Measurements from ENCODE around the gene ODF2.
"Not testable (repeated sequence)": the region's sequence is repeated elsewhere in the genome, so short reads cannot be mapped to it uniquely, and the experiment has no call there.

Gene ODF2

GRCh38 chr9:128455849-128456612 is at the start of gene ODF2:
Gene ODF2 (plus strand): TSS chr9:128456006. CDS start chr9:128456092, 86 bp downstream.
- peak; percentile 97 for DNase-seq (ENCODE audit: low spot score)

GRCh38 chr9:128406848-128407391 is 48.9 kb upstream of the ODF2 start:
- no peak for DNase-seq (ENCODE audit: low spot score)

GRCh38 chr9:128408963-128409431 is 46.8 kb upstream of the ODF2 start:
- no peak for DNase-seq (ENCODE audit: low spot score)

GRCh38 chr9:128409450-128409849 is 46.4 kb upstream of the ODF2 start:
- no peak for DNase-seq (ENCODE audit: low spot score)

GRCh38 chr9:128409978-128410377 is 45.8 kb upstream of the ODF2 start:
- DNase-seq (ENCODE audit: low spot score), result no peak

- DNase-seq (ENCODE audit: low spot score), result no peak
Observed at GRCh38 chr9:128411364-128412119, 44.3 kb upstream of the ODF2 start.

GRCh38 chr9:128412120-128412790 is 43.6 kb upstream of the ODF2 start:
- DNase-seq (ENCODE audit: low spot score), result peak; percentile 19

- DNase-seq (ENCODE audit: low spot score), result not testable (repeated sequence)
Observed at GRCh38 chr9:128413728-128414127, 42.1 kb upstream of the ODF2 start.

GRCh38 chr9:128414461-128414860 is 41.3 kb upstream of the ODF2 start:
- DNase-seq (ENCODE audit: low spot score), result no peak

- no peak for DNase-seq (ENCODE audit: low spot score)
Observed at GRCh38 chr9:128415281-128415680, 40.5 kb upstream of the ODF2 start.

- DNase-seq (ENCODE audit: low spot score), result no peak
Observed at GRCh38 chr9:128416014-128416413, 39.8 kb upstream of the ODF2 start.

- no peak for DNase-seq (ENCODE audit: low spot score)
Observed at GRCh38 chr9:128416432-128417019, 39.3 kb upstream of the ODF2 start.

GRCh38 chr9:128419061-128419925 is 36.5 kb upstream of the ODF2 start:
- DNase-seq (ENCODE audit: low spot score), result no peak

- peak; percentile 51 for DNase-seq (ENCODE audit: low spot score)
Observed at GRCh38 chr9:128420060-128420650, 35.7 kb upstream of the ODF2 start.

GRCh38 chr9:128420651-128421481 is 34.9 kb upstream of the ODF2 start, which contains the start of gene CERCAM:
Gene CERCAM (plus strand): TSS chr9:128420857. CDS start chr9:128420878, 21 bp downstream.
- DNase-seq (ENCODE audit: low spot score), result peak; percentile 32

- DNase-seq (ENCODE audit: low spot score), result no peak
Observed at GRCh38 chr9:128421482-128421996, 34.3 kb upstream of the ODF2 start.

- not testable (repeated sequence) for DNase-seq (ENCODE audit: low spot score)
Observed at GRCh38 chr9:128422022-128422782, 33.6 kb upstream of the ODF2 start.

GRCh38 chr9:128422783-128423150 is 33.0 kb upstream of the ODF2 start:
- no peak for DNase-seq (ENCODE audit: low spot score)

GRCh38 chr9:128423356-128423755 is 32.5 kb upstream of the ODF2 start:
- DNase-seq (ENCODE audit: low spot score), result not testable (repeated sequence)
